Stimulated activated CD8-positive, alpha-beta memory T cell treated with anti-CD3 and anti-CD28 coated beads, Interleukin-15, amount 100 ng/mL, for 24 hours (primary cell): Measurements from ENCODE around the gene RAVER1.

Experiments used
- DNase-seq: peaks from one replicate; pipeline ENCODE4 v3.0.0-alpha.2; 2020; ENCODE audit warnings: low read depth

Gene RAVER1

DNA sequence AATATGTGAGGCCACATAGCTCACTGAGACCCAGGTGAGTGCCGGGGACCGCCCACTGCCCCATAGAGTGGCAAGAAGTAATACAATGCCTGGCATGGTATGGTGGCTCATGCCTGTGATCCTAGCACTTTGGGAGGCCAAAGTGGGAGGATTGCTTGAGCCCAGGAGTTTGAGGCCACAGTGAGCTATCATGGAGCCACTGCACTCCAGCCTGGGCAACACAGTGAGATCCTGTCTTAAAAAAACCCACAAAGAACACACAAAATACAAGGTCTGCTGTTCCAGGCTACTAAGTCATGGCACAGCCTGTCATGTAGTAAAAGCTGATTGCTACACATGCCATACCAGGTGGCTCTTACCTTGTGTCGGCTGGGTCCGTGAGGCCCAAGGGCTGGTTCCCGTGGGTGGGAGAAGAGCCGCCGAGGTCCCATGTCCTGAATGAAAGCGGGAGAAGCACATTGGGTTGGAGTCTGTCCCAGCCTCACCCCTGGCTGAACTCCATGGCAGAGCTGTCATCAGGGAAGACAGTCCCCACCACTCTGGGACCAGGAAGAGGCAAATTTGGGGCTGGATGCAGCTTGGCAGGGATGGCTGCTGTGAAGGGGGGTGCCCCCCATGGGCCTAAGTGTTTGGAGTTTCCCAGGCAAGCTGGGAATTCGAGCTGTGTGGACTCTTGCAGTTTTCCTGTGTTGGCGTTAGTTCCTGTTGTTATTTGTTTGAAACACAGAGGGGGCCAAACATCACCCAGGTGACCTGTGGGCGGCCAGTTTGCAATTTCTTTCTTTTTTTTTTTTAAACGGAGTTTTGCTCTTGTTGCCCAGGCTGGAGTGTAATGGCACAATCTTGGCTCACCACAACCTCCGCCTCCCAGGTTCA is 14.3 kb downstream of the RAVER1 start:
- no peak for DNase-seq

DNA sequence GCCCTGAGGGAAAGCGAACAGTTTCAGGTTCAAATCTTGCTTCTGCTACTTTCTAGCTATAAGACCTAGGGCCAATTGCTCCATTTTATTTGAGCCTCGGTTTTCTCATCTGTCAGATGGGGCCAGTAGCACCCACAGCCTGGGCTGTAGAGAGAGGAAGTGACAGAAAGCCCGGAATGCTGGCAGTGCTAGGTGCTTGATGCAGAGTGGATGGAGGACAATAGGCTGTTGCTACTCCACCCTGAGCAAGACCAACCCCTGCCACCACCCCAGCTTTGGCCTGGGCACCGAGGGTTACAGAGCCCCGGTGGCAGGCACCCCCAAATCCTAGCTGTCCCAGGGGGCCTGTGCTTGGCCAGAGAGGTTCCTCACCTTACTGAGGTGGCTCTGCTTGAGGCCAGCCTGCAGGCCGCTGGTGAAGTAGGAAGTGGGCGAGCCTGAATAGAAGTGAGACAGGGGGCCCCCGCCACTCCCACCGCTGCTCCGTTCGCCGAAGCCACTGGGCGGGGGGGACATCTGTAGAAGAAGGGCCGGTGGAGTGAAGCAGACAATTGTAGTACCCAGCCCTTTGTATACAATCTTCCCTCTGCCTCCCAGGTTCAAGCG is 15.4 kb downstream of the RAVER1 start:
- DNase-seq = no peak

- no peak for DNase-seq
Measured at GRCh38 chr19:10317045-10317856, 16.1 kb downstream of the RAVER1 start.

- DNase-seq = no peak
Measured at GRCh38 chr19:10316229-10317044, 16.9 kb downstream of the RAVER1 start.

DNA sequence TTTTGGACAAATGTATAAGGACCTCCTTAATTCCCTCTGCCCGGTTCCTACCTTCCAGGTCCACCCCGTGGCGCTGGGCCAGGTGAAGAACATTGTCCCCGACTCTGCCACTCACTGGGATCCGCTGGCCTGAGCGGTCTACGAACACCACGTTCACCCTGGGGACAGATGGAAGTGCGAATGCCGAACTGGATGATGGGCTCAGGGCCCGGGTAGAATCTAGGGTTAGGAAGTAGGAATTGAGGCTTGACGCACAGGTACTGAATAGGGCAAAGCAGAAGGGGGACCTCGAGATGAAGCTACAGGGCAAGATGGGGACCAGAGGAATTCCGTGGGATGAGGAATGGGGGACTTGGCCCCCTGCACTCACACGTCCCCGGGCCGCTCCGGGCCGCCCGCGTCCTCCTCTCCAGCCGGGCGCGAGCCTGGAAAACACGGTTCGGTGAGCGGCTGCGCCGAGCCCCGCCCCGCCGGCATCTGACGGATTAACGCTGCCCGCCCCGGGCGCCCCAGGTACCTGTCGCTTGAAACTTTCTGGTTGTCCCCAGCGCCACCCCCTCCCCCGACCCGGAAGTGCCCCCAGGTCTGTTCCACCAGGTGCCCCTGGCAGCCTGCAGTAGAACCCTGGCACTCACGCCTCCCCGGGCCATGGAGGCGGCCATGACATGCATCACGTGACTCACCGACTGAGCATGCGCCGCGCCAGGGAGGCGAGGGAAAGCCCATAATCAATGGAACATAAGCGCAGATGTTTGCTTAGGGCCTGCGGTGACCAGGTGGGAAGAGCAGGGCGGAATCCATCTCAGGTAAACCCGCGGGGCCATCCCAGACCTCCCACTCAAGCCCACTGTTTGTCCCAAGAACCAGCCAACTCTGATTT is 17.8 kb downstream of the RAVER1 start, which contains the start of gene FDX2:
FDX2 (minus strand) TSS at position 681 of the 880 bp plus-strand sequence; CDS start at position 662, 19 bp downstream.
- peak; percentile 88 for DNase-seq

DNA sequence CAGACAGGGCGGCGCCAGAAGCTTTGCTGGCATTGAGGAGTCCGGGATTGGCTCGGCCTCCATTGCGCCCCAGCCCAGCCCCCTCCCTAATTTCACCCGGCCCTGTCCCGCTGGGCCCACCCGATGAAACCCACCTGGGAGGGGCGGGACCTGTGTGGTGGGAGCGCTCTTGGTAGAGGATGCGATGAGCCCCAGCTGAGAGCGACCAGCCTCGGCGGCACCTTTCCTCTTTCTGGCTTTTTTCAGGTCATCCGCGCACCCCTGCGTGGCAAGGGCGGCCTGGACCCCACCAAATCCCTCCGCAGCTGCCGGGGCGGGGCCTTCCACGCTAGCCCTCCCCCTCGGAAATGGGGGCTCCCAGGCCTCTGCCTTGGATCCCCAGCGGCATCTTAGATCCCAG is 23.9 kb downstream of the RAVER1 start, which contains the start of gene ZGLP1:
ZGLP1 (minus strand) TSS at position 393 of the 400 bp plus-strand sequence.
- no peak for DNase-seq

GRCh38 chr19:10306327-10306726 is 27.0 kb downstream of the RAVER1 start:
- no peak for DNase-seq

- no peak for DNase-seq
Measured at GRCh38 chr19:10305139-10305806, 28.1 kb downstream of the RAVER1 start.

GRCh38 chr19:10299545-10300458 is 33.5 kb downstream of the RAVER1 start:
- no peak for DNase-seq

GRCh38 chr19:10295847-10296591 is 37.3 kb downstream of the RAVER1 start:
- DNase-seq = no peak

GRCh38 chr19:10295305-10295846 is 38.0 kb downstream of the RAVER1 start:
- no peak for DNase-seq

GRCh38 chr19:10294368-10294697 is 39.0 kb downstream of the RAVER1 start:
- no peak for DNase-seq

GRCh38 chr19:10293637-10294367 is 39.5 kb downstream of the RAVER1 start:
- DNase-seq = no peak

GRCh38 chr19:10292789-10293636 is 40.3 kb downstream of the RAVER1 start:
- DNase-seq = no peak

DNA sequence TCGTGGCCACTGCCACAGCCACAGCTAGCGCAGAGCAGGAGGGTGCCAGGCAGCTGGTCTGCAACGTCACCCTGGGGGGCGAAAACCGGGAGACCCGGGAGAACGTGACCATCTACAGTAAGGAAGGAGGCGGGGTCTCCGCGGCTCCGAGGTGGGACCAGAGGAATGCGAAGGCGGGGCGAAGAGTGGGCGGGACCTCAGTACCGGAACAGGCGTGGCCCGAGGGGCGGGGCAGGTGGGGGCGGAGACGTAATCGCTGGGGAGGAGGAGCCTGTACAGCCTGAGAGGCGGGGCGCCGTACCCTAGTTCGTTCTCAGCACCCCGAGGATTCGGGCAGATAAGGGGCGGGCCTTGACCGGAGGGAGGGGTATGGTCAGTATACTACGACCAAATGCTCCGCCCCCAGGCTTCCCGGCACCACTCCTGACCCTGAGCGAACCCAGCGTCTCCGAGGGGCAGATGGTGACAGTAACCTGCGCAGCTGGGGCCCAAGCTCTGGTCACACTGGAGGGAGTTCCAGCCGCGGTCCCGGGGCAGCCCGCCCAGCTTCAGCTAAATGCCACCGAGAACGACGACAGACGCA is 41.0 kb downstream of the RAVER1 start:
- DNase-seq = peak; percentile 65
